SIG-M5 (cell line): ENCODE results near the gene EYA3.

ENCODE experiments used
- DNase-seq: peaks from one replicate; lab custom pipeline; 2025; lab: John Stamatoyannopoulos, UW

The EYA3 gene

GRCh38 chr1:28071813-28072212 lies 16.6 kb downstream of the EYA3 start:
- DNase-seq: no peak

DNA sequence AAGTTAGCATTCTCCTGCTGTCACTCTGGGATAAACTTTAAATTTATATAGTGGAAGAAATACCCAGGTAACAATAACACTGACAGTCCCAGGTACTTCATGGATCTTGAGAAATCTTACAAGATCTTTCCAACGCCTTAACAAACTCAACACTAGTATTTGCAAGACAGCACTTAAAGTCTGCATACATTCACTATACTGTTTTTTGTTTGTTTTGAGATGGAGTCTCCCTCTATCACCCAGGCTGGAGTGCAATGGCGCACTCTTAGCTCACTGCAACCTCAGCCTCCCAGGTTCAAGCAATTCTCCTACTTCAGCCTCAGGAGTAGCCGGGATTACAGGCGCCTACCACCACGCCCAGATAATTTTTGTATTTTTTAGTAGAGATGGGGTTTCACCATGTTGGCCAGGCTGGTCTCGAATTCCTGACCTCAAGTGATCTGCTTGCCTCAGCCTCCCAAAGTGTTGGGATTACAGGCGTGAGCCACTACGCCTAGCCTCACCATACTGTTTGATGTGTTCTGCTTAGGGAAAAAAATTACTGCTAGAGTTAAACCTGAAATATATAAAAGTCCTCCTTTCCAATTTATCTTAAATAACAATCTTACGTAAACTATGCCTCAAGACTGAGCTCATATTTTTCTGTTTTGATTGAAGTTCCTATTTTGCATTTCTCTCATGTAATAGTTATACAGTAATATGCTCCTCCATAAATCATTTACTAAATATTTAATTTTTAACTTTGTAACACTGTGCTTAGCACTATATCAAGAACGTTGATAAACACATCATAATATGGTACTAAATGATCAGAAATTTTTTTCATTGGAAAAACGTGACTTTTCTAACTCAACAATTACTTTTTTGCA lies 17.5 kb downstream of the EYA3 start:
- no peak for DNase-seq

GRCh38 chr1:28067523-28068090 lies 20.8 kb downstream of the EYA3 start:
- DNase-seq: no peak

- no peak for DNase-seq
These were observed 21.8 kb downstream of the EYA3 start for GRCh38 chr1:28066393-28067154.

DNA sequence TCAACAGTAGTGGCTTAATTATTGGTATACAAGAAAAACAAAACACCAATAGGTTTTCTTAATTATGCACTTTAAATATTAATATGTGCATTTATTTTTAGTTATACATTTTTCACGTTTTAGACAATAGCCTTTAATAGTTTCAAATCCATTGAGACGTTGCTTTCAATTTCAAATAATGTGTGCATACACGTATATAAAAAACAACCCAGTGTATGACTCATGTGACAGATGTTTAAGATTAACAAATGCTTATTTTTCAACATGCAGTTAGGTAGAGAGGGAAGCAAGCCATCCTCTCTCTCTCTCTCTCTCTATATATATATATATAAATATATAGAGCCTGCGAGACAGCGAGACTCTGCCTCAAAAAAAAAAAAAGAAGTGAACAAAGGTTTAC lies 24.3 kb downstream of the EYA3 start:
- no peak for DNase-seq

DNA sequence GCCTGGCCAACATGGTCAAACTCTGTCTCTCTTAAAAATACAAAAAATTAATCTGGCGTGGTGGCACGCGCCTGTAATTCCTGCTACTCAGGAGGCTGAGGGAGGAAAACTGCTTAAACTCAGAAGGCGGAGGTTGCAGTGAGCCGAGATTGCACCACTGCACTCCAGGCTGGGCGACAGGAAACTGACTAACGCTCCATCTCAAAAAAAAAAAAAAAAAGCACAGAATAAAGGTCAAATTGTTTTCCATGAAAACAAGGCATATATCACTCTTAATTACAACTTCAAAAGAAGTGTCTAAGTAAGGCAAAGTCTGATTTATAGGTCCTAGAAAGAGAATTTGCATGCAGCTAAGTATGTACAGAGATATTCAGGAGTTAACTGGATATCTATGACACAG lies 25.6 kb downstream of the EYA3 start:
- no peak for DNase-seq

DNA sequence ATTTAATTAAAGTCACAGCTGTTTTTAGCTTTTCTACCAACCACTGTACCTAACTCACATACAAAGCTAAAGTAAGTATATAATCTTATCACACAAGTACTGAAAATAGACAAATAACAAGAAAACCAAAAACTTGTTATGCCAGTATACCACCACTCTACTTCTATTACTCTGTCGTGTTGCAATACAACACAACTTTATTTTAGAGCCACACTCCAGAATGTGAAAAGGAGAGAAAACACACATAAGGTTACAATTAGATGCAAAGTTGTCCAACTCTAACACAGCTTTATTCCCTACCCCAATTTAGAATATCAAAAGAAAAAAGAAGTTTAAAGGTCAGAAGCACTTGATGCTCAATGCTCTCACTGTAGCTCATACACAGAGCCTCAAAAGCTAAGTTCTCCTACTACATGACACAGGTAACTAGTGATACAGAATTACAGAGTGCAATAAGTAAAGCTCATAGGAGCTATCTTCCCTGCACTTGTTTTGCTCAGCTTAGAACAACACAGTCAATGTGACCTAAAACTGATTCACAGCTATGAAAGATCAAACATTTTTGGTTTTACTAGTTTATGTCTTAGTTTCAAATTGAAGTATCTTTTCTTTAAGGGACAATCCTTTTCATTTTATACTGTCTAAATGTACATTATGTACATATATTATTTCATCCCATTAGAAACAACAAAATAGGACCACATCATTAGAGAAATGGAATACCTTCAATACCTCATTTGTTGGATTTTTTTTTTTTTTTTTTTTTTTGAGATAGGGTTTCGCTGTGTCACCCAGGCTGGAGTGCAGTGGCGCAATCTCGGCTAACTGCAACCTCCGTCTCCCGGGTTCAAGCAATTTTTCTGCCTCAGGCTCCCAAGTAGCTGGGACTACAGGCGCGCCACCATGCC lies 29.2 kb downstream of the EYA3 start:
- no peak for DNase-seq

DNA sequence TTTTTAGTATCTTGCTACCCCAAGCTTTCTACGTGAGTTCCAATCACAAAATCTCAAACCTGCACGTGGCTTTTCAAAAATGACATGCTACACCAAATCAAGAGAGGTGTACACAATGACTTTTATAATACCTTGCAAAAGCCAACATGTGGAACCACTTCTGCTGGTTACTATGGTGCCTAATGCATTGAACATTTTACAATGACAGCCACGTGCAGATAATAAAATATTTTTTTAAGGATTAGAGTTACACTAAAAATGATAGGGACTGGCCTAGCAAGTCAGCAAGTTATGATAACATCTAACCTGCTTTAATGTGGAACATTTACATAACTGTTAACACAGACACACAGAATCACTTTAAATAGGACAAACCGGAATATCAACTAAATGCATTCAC lies 30.2 kb downstream of the EYA3 start:
- DNase-seq: no peak

DNA sequence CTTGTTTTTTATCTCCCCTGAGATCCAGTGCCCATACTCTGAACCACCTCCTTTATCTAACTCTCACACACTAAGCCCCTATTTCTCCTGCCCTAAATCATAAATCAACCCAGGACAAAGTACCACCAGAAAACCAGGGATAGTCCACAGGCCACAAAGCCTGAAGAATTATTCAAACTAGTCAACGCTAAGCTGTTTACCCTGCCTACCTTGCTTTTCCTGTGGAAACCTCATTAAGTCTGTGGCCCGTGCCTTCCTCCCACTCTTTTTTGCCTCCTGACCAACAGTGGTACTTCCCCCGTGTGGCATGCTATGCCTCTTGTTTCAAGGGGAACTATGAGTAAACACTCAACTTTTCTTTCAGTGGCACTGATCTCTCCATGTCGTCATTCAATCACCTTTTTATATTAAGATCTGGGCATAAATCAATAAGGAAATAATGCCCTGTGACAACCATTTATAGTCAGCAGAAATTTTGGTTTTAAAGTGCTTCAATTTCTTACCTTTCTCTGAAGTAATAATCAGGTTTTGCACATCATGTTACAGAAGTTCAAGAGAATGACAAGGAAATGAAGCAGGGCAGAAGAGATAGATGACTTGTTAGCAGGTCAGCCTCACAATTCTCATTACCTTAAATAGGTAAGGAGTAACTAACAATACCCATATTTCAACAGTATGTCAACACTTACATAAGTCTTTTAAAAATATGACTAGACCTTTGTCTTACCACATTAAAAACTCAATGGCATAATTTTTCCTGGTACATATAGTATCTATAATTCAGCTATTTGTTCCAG lies 32.1 kb downstream of the EYA3 start:
- no peak for DNase-seq

DNA sequence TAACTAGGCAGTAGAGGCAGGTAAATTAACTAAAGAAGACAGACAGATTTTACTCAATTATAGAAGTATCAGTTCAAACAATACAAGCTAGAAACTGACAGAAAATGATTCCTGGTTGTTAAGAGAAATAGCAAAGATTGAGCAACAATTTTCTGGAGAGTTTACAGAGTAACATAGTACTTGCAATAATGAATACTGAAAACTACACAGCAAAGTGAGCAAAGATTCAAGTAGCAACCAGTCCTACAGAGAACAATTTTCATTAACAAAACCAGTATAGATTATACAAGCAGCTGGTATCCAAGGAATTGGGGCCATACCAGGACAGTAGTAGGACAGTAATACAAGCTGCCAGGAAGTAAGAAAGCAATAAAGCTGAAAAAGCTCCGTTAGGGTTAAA lies 37.6 kb downstream of the EYA3 start:
- no peak for DNase-seq

- no peak for DNase-seq
These were observed 41.7 kb downstream of the EYA3 start for GRCh38 chr1:28046716-28047115.

DNA sequence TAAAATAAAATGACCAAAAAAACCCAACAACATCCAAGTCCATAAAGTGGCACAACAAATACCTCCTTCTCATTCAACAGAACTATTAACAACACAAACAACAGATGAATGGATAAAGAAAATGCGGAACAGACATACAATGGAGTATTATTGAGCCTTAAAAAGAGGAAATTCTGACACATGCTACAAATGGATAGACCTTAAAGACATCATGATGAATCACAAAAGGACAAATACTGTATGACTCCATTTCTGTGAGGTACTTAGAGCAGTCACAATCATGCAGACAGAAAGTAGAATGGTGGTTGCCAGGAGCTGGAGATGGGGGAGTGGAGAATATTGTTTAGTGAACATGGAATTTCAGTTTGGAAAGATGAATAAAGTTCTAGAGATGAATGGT lies 42.6 kb downstream of the EYA3 start:
- no peak for DNase-seq

DNA sequence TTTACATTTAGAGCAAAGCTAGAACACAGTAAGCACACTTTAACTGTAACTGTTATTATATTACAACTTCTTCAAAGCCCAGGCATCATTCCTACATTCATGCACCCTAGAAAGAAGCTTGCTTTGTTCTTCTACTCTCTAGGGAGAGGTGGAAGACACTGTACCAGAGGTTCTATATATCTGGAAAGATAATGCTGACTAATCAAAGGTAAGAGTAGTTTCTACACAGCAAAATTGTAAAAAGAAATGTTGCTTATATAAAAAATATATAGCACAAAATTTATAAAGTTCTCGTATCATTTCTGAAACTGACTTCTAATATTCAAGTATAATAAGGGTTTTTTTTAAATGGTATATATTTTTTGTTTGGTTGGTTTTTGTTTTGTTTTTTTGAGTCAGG lies 44.0 kb downstream of the EYA3 start:
- DNase-seq: no peak

DNA sequence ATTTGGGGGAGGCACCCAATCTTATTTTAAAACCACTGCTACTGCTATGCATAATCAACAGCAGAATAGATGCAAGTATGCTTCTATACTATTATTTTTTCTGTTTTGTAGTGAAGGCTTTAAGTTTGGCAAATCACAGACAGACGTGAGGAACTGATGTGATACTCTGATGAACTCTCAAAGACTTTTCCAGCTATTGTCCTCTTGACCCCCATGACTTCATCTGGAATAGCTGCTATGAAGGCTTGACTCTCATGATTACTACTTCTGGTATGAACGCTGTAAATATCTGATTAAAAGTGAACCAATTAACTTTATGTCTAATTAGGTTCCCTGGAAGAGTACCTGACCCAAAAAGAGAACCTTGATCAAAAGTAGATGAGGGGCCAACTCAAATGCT lies 49.1 kb downstream of the EYA3 start:
- no peak for DNase-seq

DNA sequence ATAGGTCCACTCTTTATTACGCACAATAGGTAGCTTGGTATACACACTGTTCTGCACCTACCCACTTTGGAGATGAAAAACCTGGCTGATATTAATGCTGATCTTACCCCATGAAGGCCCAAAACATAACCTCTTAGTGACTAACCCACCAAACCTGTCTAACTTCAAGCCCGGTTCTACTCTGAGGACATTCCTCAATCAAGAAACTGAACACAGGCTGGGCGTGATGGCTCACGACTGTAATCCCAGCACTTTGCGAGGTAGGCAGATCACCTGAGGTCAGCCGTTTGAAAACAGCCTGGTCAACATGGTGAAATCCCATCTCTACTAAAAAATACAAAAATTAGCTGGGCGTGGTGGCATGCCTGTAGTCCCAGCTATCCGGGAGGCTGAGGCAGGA lies 50.5 kb downstream of the EYA3 start:
- no peak for DNase-seq

- no peak for DNase-seq
These were observed 51.2 kb downstream of the EYA3 start for GRCh38 chr1:28037206-28037605.

GRCh38 chr1:28036431-28036830 lies 52.0 kb downstream of the EYA3 start:
- DNase-seq: no peak

DNA sequence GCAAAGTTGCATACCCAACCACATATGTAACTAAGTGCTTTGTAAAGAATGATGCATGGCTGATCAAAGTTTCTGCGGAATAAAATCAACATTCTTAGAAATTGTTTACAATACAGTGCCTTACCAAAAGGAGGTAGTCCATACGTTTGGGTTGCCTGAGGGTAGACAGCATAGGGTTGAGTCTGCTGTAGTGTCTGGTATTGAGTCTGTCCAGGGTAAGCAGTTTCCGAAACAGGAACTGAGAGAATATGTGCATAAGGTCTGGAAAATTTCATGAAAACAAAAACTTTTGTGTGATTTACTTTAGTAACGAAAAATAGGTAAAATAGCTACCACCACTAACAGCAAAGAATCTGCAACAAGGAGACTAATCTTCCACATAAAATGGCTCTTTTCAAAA lies 53.0 kb downstream of the EYA3 start:
- DNase-seq: no peak

GRCh38 chr1:28032281-28032680 lies 56.1 kb downstream of the EYA3 start:
- no peak for DNase-seq

DNA sequence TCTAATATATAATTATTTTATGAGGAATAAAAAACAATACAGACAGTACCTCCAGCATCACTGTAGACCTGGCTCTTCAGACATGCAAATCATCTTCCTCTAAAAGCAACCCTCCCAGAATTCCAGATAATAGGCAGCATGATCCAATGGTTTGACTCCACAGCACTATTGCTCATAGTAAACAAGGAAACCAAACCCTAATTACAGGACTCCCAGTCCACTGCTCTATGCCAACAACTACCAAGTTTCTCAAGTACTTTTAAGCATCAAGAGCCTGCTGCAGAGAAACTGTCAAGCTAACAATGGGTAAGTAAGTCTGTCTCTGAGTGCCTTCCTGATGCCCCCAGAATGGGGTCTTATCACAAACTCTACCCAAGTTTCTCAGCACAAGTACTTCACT lies 57.2 kb downstream of the EYA3 start:
- no peak for DNase-seq
